Rectal smooth muscle tissue (tissue), 1 donor: Measurements from ENCODE around the gene CMC2.

Experiments
- H3K27ac ChIP-seq: one replicate; pipeline ENCODE4 v1.7.0; 2013; ENCODE audit warnings: low read depth, low read length, inconsistent platforms
- H3K27me3 ChIP-seq: one replicate; pipeline ENCODE4 v1.7.0; 2013; ENCODE audit warnings: low read length; ENCODE audit not compliant: control insufficient read depth, insufficient read depth
- H3K36me3 ChIP-seq: one replicate; pipeline ENCODE4 v1.7.0; 2013; ENCODE audit warnings: low read length; ENCODE audit not compliant: control insufficient read depth, insufficient read depth
- H3K4me1 ChIP-seq: one replicate; pipeline ENCODE4 v1.7.0; 2013; ENCODE audit warnings: low read length; ENCODE audit not compliant: control insufficient read depth, insufficient read depth
- H3K4me3 ChIP-seq: one replicate; pipeline ENCODE4 v1.7.0; 2013; ENCODE audit warnings: low read length
- H3K9ac ChIP-seq: one replicate; pipeline ENCODE4 v1.7.0; 2013; ENCODE audit warnings: low read length

CMC2 gene

GRCh38 chr16:80985611-80986010 is 21.1 kb downstream of the CMC2 start:
- no peaks in the 10 kb centered on the region for H3K36me3 ChIP-seq
- no peaks in the 10 kb centered on the region for H3K4me1 ChIP-seq
- no peaks in the 10 kb centered on the region for H3K27me3 ChIP-seq
- H3K27ac ChIP-seq: no peak overlapping the region
- H3K9ac ChIP-seq: no peak overlapping the region
- no peak overlapping the region for H3K4me3 ChIP-seq

- Histone ChIP-seq H3K4me1 (no peaks in the 10 kb centered on the region), H3K9ac (no peak overlapping the region), H3K27ac (no peak overlapping the region), H3K36me3 (no peaks in the 10 kb centered on the region), H3K27me3 (no peaks in the 10 kb centered on the region), H3K4me3 (no peak overlapping the region)
These were observed 22.4 kb downstream of the CMC2 start for GRCh38 chr16:80984124-80984892.

- Histone ChIP-seq H3K4me1 (no peaks in the 10 kb centered on the region), H3K4me3 (no peak overlapping the region), H3K9ac (no peak overlapping the region), H3K27me3 (no peaks in the 10 kb centered on the region), H3K27ac (no peak overlapping the region), H3K36me3 (no peaks in the 10 kb centered on the region)
These were observed 24.0 kb downstream of the CMC2 start for GRCh38 chr16:80982646-80983045.

GRCh38 chr16:80981103-80981502 is 25.6 kb downstream of the CMC2 start:
- H3K4me3 ChIP-seq: no peak overlapping the region
- no peaks in the 10 kb centered on the region for H3K36me3 ChIP-seq
- no peaks in the 10 kb centered on the region for H3K27me3 ChIP-seq
- no peak overlapping the region for H3K27ac ChIP-seq
- H3K4me1 ChIP-seq: no peaks in the 10 kb centered on the region
- no peak overlapping the region for H3K9ac ChIP-seq

- Histone ChIP-seq H3K9ac (no peak overlapping the region), H3K27me3 (no peaks in the 10 kb centered on the region), H3K4me1 (no peaks in the 10 kb centered on the region), H3K27ac (no peak overlapping the region), H3K36me3 (no peaks in the 10 kb centered on the region), H3K4me3 (no peak overlapping the region)
These were observed 29.7 kb downstream of the CMC2 start for GRCh38 chr16:80976946-80977345.

GRCh38 chr16:80974649-80975376 is 31.9 kb downstream of the CMC2 start:
- H3K36me3 ChIP-seq: no peaks in the 10 kb centered on the region
- no peaks in the 10 kb centered on the region for H3K4me1 ChIP-seq
- no peaks in the 10 kb centered on the region for H3K27me3 ChIP-seq
- H3K9ac ChIP-seq: no peak overlapping the region
- H3K27ac ChIP-seq: no peak overlapping the region
- no peak overlapping the region for H3K4me3 ChIP-seq

- H3K9ac ChIP-seq: no peak overlapping the region
- H3K27me3 ChIP-seq: no peaks in the 10 kb centered on the region
- H3K36me3 ChIP-seq: no peaks in the 10 kb centered on the region
- H3K27ac ChIP-seq: no peak overlapping the region
- H3K4me3 ChIP-seq: no peak overlapping the region
- no peaks in the 10 kb centered on the region for H3K4me1 ChIP-seq
These were observed 32.7 kb downstream of the CMC2 start for GRCh38 chr16:80973991-80974390.

GRCh38 chr16:80972611-80973010 is 34.1 kb downstream of the CMC2 start:
- Histone ChIP-seq H3K9ac (no peak overlapping the region), H3K4me3 (no peak overlapping the region), H3K36me3 (no peaks in the 10 kb centered on the region), H3K27me3 (no peaks in the 10 kb centered on the region), H3K27ac (no peak overlapping the region), H3K4me1 (no peaks in the 10 kb centered on the region)

- Histone ChIP-seq H3K4me1 (no peaks in the 10 kb centered on the region), H3K36me3 (no peaks in the 10 kb centered on the region), H3K27me3 (no peaks in the 10 kb centered on the region), H3K27ac (no peak overlapping the region), H3K4me3 (no peak overlapping the region), H3K9ac (no peak overlapping the region)
These were observed 34.9 kb downstream of the CMC2 start for GRCh38 chr16:80971819-80972218.

- Histone ChIP-seq H3K27ac (no peak overlapping the region), H3K27me3 (no peaks in the 10 kb centered on the region), H3K36me3 (no peaks in the 10 kb centered on the region), H3K9ac (no peak overlapping the region), H3K4me3 (no peak overlapping the region), H3K4me1 (no peaks in the 10 kb centered on the region)
These were observed 37.6 kb downstream of the CMC2 start for GRCh38 chr16:80969114-80969484.

GRCh38 chr16:80968386-80969113 is 38.1 kb downstream of the CMC2 start:
- no peak overlapping the region for H3K27ac ChIP-seq
- H3K9ac ChIP-seq: no peak overlapping the region
- H3K36me3 ChIP-seq: no peaks in the 10 kb centered on the region
- H3K27me3 ChIP-seq: no peaks in the 10 kb centered on the region
- H3K4me3 ChIP-seq: no peak overlapping the region
- no peaks in the 10 kb centered on the region for H3K4me1 ChIP-seq

GRCh38 chr16:80966617-80967016 is 40.1 kb downstream of the CMC2 start:
- Histone ChIP-seq H3K9ac (no peak overlapping the region), H3K4me3 (no peak overlapping the region), H3K27me3 (no peaks in the 10 kb centered on the region), H3K4me1 (no peaks in the 10 kb centered on the region), H3K27ac (no peak overlapping the region), H3K36me3 (no peaks in the 10 kb centered on the region)
